ENCODE results near the gene RNF187.

The RNF187 gene

DNA sequence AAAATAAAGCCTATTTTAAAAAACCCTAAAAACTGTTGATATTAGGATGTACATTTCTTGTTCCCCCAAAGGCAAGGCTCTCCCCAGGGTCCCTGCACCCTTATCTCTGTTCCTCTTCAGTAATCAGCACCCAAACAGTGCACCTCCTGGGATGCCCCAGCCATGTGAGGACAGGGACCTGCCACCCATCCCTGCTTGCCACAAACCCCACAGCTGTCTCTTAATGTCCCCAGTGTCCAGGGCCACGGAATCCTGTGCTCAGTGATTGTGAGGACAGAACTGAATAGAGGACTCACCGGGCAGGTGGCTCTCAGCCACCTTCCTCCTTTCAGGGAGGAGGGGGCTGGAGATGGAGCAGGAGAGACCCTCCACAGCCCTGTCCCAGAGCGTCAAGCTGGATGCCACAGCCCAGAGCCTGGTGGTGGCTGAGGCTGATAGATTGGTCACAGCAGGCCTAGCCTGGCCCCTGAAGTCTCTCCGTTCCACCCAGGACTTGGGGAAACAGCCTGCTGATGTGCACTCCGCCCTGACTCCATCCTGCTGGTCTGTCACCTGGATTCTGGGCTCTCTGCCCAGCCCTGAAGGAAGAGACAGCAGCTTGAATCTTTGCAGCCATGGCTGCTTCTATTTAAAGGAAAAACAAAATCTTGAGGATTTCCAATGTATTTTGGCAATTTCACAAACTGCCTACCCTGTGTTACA is 23.1 kb downstream of the RNF187 start:
- DNase-seq (ENCODE audit: low spot score): no peak

DNA sequence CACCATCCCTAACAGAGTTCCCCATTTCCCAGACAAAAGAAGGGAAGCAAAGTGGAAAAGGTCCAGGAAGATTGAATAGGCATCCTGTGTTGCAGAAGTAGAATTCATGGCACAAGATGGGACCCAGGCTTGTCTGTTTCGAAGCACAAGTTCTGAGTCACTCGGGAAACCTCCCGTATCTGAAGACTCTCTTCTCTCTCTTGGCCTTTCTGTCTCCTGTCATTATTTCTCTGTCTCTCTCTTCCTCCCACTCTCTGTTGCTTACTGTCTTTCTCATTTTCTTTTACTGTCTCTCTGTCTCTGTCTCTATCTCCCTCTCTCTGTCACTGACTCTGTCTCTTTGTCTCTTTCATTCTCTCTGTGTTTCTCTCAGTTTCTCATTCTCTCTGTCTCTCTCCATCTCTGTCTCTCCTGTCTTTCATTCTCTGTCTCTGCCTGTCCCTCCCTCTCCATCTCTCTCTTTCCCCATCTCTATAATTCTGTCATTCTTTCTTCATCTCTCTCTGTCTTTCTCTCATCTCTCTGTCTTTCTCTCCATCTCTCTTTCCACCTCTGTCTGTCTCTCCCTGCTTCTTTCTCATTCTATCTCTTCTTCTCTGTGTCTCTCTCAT is 23.7 kb downstream of the RNF187 start:
- no peak for DNase-seq (ENCODE audit: low spot score)

DNA sequence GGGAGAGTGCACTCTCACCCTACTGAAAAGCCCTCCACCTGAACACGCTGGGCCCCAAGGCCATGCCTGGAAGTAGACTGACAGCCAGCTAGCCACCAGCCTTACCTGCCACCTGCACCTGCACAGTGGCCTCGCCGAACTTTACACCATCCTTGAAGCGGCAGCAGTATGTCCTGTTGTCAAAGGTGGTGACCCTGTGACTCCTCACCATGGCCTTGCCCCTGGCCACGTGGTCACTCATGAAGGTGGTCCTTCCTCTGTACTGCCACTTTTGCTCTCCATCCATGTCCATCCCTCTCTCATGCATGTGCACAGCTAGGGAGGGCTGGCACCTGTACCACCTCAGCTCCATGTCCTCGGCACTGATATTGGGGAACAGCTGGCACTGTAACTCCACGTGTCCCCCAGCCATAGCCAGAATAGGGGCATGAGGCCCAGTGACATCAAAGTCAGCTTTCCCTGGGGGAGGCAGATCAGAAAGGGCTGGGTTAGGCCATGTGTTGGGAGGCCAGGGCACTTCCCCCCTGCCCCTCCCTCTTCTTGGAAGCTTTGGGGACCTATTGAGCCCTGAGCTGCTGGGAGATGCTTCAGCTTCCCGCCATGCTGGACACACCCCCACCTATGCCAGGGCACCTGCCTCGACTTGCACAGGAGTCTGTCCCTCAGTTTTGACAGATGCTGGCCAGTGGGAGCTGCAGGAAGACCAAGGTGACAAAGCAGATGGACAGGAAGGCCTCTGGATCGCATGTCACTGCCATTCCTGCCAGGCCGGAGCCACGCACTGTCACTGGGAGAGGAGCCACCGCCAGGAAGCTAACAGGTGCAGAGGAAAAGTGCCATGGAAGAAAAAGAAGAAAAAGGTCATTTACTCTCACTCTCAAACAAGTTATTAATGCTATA is 24.6 kb downstream of the RNF187 start:
- DNase-seq (ENCODE audit: low spot score): no peak

DNA sequence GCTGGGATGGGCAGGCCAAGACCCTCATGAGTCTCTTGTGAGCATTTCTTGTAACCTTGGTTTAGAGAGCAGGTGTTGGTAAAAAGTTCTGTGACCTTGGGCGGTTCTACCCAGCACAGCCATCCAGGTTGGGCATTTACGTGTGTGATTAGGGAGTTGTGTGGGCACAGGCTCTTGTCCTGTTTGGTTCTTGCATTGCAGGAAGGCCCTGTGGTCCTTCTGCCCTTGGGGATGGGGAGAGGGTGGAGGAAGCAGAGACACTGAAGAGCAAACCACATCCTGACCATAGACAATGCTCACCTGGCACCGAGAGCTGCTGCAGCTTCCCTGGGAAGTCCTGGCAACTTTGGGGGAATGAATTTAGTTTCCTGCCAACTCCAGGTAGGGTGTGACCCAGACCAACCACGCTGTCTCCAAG is 25.6 kb downstream of the RNF187 start:
- no peak for DNase-seq (ENCODE audit: low spot score)

DNA sequence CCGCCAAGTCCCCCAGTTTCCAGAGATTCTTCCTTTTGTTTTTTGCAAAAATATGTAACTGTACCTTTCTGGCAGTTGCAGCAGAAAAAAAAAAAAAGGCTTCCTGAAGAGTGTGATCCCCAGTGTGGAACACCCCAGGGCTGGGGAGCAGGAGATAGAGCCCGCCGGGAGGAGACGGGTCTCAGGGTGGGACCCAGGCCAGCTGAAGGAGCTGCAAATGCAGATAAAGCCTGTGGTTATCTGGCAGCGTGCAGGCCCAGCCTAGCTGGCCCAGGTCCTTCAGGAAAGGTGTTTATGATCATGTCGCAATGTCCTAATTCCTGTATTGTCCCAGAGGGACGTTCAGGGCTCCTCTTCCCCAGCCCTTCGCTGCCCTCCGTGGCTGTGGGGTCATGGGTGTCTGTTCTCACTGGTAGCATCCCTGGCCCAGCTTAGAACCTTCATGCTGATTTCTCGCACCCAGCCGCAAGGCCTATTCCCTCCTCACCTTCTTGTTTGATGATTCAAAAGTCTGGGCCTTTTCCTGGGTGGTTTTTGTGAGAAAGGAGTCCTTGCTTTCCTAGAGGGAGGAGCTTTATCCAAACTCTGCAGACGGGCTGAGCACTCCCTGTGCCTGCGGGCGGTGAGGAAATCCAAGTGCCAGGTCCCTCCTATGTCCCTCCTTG is 26.2 kb downstream of the RNF187 start:
- no peak for DNase-seq (ENCODE audit: low spot score)

DNA sequence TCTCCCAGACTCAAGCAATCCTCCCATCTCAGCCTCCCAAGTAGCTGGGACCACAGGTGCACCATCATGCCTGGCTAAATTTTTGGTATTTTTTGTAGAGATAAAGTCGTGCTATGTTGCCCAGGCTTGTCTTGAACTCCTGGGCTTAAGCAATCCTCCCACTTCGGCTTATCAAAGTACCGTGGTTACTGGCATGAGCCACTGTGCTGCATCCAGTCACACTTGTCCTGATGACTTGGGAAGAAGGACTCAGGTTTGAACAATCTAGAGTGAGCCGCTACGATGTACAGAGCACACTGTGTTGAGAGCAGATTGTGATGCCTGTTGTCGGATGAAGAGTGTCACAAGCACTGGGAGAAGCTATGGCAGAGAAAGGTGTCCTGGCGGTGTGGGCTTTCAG is 27.2 kb downstream of the RNF187 start:
- DNase-seq (ENCODE audit: low spot score): no peak

DNA sequence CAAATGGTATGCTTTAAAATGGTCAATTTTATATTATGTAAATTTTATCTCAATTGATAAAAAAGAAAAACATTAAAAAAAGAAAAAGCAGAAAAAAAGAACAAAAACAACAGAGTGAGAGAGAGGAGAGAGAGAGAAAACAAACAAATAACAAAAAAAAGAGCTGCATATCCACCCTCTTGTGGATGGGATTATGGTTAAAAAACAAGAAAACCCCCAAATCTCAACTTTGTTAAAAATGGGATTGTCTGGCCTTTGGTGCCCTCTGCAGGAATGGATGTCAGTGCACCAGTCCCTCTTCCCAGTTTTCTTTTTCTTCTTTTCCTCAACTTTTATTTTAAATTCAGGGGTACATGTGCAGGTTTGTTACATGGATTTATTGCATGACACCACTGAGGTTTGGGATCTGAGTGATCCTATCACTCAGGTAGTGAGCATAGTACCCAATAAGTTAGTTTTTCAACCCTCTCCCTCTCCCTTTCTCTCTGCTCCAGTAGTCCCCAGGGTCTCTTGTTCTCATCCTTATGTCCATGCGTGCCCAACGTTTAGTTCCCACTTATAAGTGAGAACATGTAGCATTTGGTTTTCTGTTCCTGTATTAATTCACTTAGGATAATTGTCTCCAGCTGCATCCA is 28.1 kb downstream of the RNF187 start:
- DNase-seq (ENCODE audit: low spot score): peak; percentile 61

DNA sequence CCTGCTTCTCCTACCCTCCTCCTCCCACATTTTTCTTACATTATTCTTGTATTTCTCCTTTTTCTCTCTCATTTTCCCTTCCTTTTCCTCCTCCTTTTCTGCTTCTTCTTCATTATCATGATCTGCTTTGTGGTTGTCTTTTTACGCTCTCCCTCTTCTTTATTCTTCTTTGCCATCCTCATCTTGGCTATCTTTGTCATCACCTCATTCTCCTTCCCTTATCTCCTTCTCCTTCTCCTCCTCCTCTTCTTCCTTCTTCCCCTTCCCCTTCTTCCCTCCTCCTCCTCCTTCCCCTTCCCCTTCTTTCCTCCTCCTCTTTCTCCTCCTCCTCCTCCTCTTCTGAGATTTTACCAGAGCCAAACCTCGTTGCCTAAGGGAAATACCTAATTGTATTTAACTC is 30.5 kb downstream of the RNF187 start:
- no peak for DNase-seq (ENCODE audit: low spot score)

DNA sequence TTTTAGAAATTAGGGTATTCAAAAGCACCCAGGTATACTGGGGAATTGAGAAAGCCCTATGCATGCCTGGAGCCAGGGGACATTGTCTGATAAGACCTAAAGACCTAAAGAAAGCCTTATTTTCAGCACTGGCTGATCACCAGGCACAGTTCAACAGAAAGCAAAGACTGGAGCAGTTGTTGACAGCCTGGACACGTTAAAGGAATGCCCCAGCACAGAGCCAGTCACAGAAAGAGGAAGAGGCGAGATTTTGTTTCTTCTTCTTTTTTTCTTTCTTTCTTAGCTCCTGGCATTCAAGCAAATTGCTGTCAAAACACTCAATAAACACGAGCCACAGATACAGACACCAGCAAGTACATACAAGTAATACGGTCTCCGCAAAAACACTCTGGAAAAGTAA is 40.4 kb downstream of the RNF187 start:
- DNase-seq (ENCODE audit: low spot score): no peak

DNA sequence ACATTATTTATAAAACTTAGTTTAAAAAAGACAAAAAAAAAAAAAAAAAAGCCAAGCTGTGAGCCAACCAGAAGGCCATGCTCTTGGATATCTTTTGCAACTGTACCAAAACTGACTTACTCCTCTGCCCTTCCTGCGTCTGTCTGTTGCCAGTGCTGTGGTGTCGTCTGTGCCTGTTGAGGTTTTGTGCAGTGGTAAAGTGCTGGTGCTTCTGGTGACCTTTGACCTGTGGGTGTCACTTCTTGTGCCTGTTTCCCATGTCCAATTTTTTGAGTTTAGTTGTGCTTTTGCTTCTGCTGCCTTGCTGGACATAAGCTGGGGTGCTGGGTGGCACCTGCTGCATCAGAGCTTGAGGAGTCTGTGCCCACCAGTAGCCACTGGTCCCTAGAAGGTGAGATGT is 41.4 kb downstream of the RNF187 start:
- DNase-seq (ENCODE audit: low spot score): no peak

DNA sequence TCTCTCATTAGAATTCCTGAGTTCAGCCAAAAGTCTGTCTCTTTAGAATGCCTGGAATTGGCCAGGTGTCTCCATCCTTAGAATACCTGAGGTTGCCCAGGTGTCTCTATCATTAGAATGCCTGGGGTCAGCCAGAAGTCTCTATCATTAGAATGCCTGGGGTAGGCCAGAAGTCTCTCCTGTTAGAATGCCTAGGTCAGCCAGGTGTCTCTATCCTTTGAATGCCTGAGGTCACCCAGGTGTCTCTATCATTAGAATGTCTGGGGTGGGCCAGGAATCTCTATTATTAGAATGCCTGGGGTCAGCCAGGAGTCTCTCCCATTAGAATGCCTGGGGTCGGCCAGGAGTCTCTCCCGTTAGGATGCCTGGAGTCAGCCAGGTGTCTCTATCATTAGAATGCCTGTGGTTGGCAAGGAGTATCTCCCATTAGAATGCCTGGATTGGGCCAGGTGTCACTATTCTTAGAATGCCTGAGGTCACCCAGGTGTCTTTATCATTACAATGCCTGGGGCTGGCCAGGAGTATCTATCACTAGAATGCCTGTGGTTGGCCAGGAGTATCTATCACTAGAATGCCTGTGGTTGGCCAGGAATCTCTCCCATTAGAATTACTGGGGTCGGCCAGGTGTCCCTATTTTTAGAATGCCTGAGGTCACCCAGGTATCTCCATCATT is 43.0 kb downstream of the RNF187 start:
- no peak for DNase-seq (ENCODE audit: low spot score)

DNA sequence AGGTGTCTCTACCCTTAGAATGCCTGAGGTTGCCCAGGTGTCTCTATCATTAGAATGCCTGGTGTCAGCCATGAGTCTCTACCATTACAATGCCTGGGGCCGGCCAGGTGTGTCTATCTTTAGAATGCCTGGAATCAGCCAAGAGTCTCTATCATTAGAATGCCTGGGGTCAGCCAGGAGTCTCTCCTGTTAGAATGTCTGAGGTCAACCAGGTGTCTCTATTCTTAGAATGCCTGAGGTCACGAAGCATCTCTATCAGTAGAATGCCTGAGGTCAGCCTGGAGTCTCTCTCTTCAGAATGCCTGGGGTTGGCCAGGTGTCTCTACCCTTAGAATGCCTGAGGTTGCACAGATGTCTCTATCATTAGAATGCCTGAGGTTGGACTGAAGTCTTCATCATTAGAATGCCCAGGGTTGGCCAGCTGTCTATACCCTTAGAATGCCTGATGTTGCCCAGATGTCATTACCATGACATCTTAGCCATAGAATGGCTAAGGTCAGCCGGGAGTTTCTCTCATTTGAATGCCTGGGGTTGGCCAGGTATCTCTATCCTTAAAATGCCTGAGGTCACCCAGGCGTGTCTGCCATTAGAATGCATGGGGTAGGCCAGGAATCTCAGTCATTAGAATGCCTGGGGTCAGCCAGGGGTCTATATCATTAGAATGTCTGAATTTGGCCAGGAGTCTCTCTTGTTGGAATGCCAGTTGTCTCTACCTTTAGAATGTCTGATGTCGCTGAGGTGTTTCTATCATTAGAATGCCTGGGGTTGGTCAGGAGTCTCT is 44.0 kb downstream of the RNF187 start:
- no peak for DNase-seq (ENCODE audit: low spot score)

DNA sequence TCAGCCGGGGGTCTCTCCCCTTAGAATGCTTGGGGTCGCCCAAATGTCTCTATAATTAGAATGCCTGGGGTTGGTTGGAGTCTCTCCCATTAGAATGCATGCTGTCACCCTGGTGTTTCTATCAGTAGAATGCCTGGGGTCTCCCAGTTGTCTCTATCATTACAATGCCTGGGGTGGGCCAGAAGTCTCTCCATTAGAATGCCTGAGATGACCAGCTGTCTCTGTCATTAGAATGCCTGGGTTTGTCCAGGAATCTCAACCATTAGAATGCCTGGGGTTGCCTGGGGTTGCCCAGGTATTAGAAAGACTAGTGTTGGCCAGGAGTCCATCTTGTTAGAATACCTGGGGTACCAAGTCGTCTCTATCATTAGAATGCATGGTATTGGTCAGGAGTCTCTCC is 51.6 kb downstream of the RNF187 start:
- no peak for DNase-seq (ENCODE audit: low spot score)

DNA sequence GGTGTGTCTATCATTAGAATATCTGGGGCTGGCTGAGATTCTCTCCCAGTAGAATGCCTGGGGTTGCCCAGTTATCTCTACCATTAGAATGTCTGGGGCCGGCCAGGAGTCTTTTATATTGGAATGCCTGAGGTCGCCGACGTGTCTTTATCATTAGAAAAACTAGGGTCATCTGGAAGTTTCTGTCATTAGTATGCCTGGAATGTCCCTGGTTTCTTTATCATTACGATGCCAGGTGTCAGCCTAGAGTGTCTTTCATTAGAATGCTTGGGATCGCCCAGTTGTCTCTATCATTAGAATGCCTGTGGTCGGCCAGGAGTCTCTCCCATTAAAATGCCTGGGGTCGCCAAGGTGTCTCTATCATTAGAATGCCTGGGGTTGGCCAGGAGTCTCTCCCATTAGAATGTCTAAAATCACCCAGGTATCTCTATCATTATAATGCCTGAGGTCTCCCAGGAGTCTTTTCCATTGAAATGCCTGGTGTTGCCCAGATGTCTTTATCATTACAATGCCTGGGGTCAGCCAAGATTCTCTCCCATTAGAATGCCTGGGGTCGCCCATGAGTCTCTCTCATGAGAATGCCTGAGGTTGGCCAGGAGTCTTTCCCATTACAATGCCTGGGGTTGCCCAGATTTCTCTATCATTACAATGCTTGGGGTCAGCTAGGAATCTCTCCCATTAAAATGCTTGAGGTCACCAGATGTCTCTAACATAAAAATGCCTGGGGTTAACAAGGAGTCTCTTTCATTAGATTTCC is 53.2 kb downstream of the RNF187 start:
- DNase-seq (ENCODE audit: low spot score): no peak

DNA sequence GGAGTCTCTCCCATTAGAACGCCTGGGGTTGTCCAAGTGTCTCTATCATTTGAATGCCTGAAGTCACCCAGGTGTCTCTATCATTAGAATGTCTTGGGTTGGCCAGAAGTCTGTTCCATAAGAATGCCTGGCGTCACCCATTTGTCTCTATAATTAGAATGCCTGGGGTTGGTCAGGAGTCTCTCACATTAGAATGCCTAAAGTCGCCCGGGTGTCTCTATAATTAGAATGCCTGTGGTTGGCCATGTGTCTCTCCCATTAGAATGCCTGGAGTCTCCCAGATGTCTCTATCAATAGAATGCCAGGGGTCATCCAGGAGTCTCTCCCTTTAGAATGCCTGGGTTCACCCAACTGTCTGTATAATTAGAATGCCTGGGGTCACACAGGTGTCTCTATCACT is 54.5 kb downstream of the RNF187 start:
- DNase-seq (ENCODE audit: low spot score): no peak

DNA sequence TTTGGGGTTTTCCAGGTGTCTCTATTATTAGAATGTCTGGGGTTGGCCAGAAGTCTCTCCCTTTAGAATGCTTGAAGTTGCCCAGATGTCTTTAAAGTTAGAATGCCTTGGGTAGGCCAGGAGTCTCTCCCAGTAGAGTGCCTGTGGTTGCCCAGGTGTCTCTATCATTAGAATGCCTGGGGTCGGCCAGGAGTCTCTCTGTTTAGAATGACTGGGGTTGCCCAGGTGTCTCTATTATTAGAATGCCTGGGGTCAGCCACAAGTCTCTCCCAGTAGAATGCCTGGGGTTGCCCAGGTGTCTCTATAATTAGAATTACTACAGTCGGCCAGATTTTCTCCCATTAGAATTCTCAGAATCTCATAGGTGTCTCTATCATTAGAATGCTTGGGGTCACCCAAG is 55.2 kb downstream of the RNF187 start:
- DNase-seq (ENCODE audit: low spot score): no peak

DNA sequence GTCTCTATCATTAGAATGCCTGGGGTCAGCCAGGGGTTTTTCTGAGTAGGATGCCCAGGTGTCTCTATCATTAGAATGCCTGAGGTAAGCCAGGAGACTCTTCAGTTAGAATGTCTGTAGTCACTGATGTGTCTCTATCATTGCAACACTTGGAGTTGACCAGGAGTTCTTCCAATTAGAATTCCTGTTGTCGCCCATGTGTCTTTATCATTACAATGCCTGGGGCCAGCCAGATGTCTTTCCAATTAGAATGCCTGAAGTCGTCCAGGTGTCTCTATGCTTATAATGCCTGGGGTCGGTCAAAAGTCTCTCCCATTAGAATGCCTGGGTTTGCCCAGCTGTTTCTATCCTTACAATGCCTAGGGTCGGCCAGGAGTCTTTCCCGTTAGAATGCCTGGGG is 55.8 kb downstream of the RNF187 start:
- no peak for DNase-seq (ENCODE audit: low spot score)

DNA sequence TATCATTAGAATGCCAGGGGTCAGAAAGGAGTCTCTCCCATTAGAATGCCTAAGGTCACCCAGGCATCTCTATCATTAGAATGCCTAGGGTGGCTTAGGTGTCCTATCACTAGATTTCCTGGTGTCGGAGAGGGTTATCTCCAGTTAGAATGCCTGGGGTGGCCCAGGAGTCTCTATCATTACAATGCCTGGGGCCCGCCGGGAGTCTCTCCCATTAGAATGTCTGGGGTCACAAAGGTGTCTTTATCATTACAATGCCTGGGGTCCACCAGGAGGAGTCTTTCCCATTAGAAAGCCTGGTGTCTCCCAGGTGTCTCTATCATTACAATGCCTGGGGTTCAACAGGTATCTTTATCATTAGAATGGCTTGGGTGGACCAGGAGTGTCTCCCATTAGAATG is 56.2 kb downstream of the RNF187 start:
- no peak for DNase-seq (ENCODE audit: low spot score)

DNA sequence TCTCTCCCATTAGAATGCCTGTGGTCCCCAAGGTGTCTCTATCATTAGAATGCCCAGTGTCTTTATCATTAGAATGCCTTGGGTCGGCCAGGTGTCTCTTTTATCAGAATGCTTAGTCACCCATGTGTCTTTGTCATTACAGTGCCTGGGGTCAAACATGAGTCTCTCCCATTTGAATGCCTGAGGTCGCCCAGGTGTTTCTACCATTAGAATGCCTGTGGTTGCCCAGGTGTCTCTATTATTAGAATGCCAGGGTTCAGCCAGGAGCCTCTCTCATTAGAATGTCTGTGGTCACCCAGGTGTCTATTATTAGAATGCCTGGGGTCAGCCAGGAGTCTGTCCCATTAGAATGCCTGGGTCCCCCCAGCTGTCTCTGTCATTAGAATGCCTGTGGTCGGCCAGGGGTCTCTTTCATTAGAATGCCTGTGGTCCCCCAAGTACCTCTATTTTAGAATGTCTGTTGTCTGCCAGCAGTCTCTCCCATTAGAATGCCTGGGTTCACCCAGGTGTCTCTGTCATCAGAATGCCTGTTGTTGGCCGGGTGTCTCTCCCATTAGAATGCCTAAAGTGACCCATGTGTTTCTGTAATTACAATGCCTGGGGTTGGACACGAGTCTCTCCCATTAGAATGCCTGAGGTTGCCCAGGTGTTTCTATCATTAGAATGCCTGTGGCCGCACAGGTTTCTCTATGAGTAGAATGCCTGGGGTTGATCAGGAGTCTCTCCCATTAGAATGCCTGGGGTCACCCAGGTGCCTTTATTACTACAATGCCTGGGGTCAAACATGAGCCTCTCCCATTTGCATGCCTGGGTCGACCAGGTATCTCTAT is 57.1 kb downstream of the RNF187 start:
- DNase-seq (ENCODE audit: low spot score): no peak
